ENCODE measurements around the gene PCMTD2. TPM values are rescaled to one million over a fixed set of nuclear protein-coding genes. Genes with fewer than 3 reads are reported as not detected.

Gene PCMTD2
- total and polyA plus RNA-seq, 2 of the 13 experiments (the other 11 are each of a cell fraction or from before 2014, with no cell fraction given): 47.0 to 76.9 TPM

- WGBS (ENCODE audit: low lambda C conversion rate): 57% methylated on average over 6 of the region's 7 CpGs
- no TSS peak for BruUV-seq (replicated peaks)
- Histone ChIP-seq H3K36me3 (replicated peaks in 1 of 2; ENCODE audit: control insufficient read depth in 1 of 2, insufficient read depth in 2 of 2, low read length in 2 of 2) (0 out of 5 replicates have a peak, but pooled peaks cover 0 to 2% of the 10 kb centered on the region in 2 experiments), H2AFZ (ENCODE audit: low read length) (no peak overlapping the region), H3K9me3 (ENCODE audit: low read length) (peaks cover 5% of the 10 kb centered on the region), H3K4me1 (ENCODE audit: insufficient read depth, low read length) (no peaks in the 10 kb centered on the region), H3K27me3 (ENCODE audit: control insufficient read depth in 1 of 2, insufficient read depth in 2 of 2, low read length in 2 of 2) (no peaks in the 10 kb centered on the region), H3K9ac (ENCODE audit: insufficient read depth, low read depth, low read length) (no peak overlapping the region), H3K27ac (ENCODE audit: extremely low read length, insufficient read depth, low read length) (no peak overlapping the region), H3K79me2 (ENCODE audit: insufficient read depth, low read length) (no peaks in the 10 kb centered on the region), H4K20me1 (ENCODE audit: insufficient read depth, low read length) (no peaks in the 10 kb centered on the region), H3K4me3 (replicated peaks in 1 of 3; ENCODE audit: insufficient read depth in 1 of 3, low read depth in 2 of 3, low read length in 3 of 3) (no peak overlapping the region), H3K4me2 (ENCODE audit: low read depth, low read length) (no peak overlapping the region)
- DNase-seq (ENCODE audit: low spot score) (no peak), ATAC-seq (peak; percentile 42), FAIRE-seq (no peak)
- in situ Hi-C loops (cut with HindIII; ENCODE audit: extremely low pct_ligation_motif_present, low pct_unique_long_range_greater_than_20kb) (no loop called here), intact Hi-C loops (cut with micrococcal nuclease; ENCODE audit: unreplicated experiment) (no loop called here)
- TF ChIP-seq NFE2L1 (CRISPR knock-in tag; IDR thresholded peaks at IDR 0.05; ENCODE audit: borderline replicate concordance): no peak
- 0 out of 2 replicates have a peak, but pooled peaks have one; percentile 27 for TF ChIP-seq ZXDC (CRISPR knock-in tag; IDR thresholded peaks at IDR 0.05)
- TF ChIP-seq ZNF703 (CRISPR knock-in tag; IDR thresholded peaks at IDR 0.05; ENCODE audit: borderline replicate concordance): no peak
- POLR2A ChIA-PET: interaction anchor here (1.4 kb wide), 1 partner anchor 24 kb away, joined by 3 read pairs; no protein-coding TSS in a partner anchor
- CTCF ChIA-PET (ENCODE audit: low intra/inter-chr PET ratio, low total read pairs): no interaction called here
Observed at GRCh38 chr20:64279826-64280459, 24.4 kb downstream of the PCMTD2 start.

GRCh38 chr20:64280460-64280843 is 24.9 kb downstream of the PCMTD2 start:
- 46% methylated on average over 3 of the region's 3 CpGs for WGBS (ENCODE audit: low lambda C conversion rate)
- intact Hi-C loops (cut with micrococcal nuclease; ENCODE audit: unreplicated experiment) (no loop called here), in situ Hi-C loops (cut with HindIII; ENCODE audit: extremely low pct_ligation_motif_present, low pct_unique_long_range_greater_than_20kb) (no loop called here)
- DNase-seq (ENCODE audit: low spot score) (no peak), ATAC-seq (peak; percentile 13; the same call in 2 of the 3 replicates), FAIRE-seq (no peak)
- Histone ChIP-seq H3K79me2 (ENCODE audit: insufficient read depth, low read length) (no peaks in the 10 kb centered on the region), H3K4me2 (ENCODE audit: low read depth, low read length) (no peak overlapping the region), H3K9me3 (ENCODE audit: low read length) (peaks cover 10% of the 10 kb centered on the region), H3K27me3 (ENCODE audit: control insufficient read depth in 1 of 2, insufficient read depth in 2 of 2, low read length in 2 of 2) (no peaks in the 10 kb centered on the region), H3K4me3 (replicated peaks in 1 of 3; ENCODE audit: insufficient read depth in 1 of 3, low read depth in 2 of 3, low read length in 3 of 3) (no peak overlapping the region), H4K20me1 (ENCODE audit: insufficient read depth, low read length) (no peaks in the 10 kb centered on the region), H2AFZ (ENCODE audit: low read length) (no peak overlapping the region), H3K9ac (ENCODE audit: insufficient read depth, low read depth, low read length) (no peak overlapping the region), H3K27ac (ENCODE audit: extremely low read length, insufficient read depth, low read length) (no peak overlapping the region), H3K36me3 (replicated peaks in 1 of 2; ENCODE audit: control insufficient read depth in 1 of 2, insufficient read depth in 2 of 2, low read length in 2 of 2) (0 out of 5 replicates have a peak, but pooled peaks cover 0 to 2% of the 10 kb centered on the region in 2 experiments), H3K4me1 (ENCODE audit: insufficient read depth, low read length) (no peaks in the 10 kb centered on the region)
- ChIA-PET CTCF (ENCODE audit: low intra/inter-chr PET ratio, low total read pairs) (no interaction called here), POLR2A (interaction anchor here (1.4 kb wide), 1 partner anchor 24 kb away, joined by 3 read pairs; no protein-coding TSS in a partner anchor)
- BruUV-seq (replicated peaks): no TSS peak
- TF ChIP-seq ZNF710 (CRISPR knock-in tag; IDR thresholded peaks at IDR 0.05; ENCODE audit: borderline replicate concordance) (no peak), TBX2 (CRISPR knock-in tag; IDR thresholded peaks at IDR 0.05; ENCODE audit: borderline replicate concordance) (no peak), ZNF878 (CRISPR knock-in tag; IDR thresholded peaks at IDR 0.05) (no peak), ZNF513 (CRISPR knock-in tag; conservative IDR thresholded peaks at IDR 0.05) (no peak)
